Activated T-helper 2 cell treated with anti-CD3 and anti-CD28 coated beads, Interferon-gamma antibody, Interleukin-2, Interleukin-4, amounts not matched to agents 10 μg/mL and 5 μg/mL and 100 μg/mL, durations not matched to agents 14 hours and 24 hours and 36 hours (primary cell): ENCODE results near the gene HPD. TPM values are rescaled to one million over a fixed set of nuclear protein-coding genes. Genes with fewer than 3 reads are reported as not detected.

Experiments
- DNase-seq: peaks from one replicate; pipeline ENCODE4 v3.0.0; 2021; ENCODE audit warnings: low spot score
- H3K27ac Mint-ChIP-seq: one replicate; pipeline ENCODE4 v1.8.0; 2021; ENCODE audit warnings: mixed read lengths
- H3K27me3 Mint-ChIP-seq: one replicate; pipeline ENCODE4 v1.8.0; 2021; ENCODE audit warnings: low read depth, mixed read lengths
- H3K36me3 Mint-ChIP-seq: one replicate; pipeline ENCODE4 v1.8.0; 2021; ENCODE audit warnings: low read depth, mixed read lengths
- H3K4me1 Mint-ChIP-seq: one replicate; pipeline ENCODE4 v1.8.0; 2021; ENCODE audit warnings: low read depth, mixed read lengths
- H3K4me3 Mint-ChIP-seq: one replicate; pipeline ENCODE4 v1.8.0; 2021; ENCODE audit warnings: low read depth, mild to moderate bottlenecking, moderate library complexity, mixed read lengths
- H3K9me3 Mint-ChIP-seq: one replicate; pipeline ENCODE4 v1.8.0; 2021; ENCODE audit warnings: mixed read lengths
- intact Hi-C: fragments of 100-400 bp; cut with micrococcal nuclease; formaldehyde crosslinking; loops from one replicate; pipeline ENCODE4 v1.15.1; 2023
- total RNA-seq: library from RNA; stranded (reverse); gene quantifications from 2 replicates; pipeline ENCODE4 v1.2.3, GENCODE V29; 2022

The HPD gene
- total RNA-seq, 1 donor from 2014 or later, result not detected

DNA sequence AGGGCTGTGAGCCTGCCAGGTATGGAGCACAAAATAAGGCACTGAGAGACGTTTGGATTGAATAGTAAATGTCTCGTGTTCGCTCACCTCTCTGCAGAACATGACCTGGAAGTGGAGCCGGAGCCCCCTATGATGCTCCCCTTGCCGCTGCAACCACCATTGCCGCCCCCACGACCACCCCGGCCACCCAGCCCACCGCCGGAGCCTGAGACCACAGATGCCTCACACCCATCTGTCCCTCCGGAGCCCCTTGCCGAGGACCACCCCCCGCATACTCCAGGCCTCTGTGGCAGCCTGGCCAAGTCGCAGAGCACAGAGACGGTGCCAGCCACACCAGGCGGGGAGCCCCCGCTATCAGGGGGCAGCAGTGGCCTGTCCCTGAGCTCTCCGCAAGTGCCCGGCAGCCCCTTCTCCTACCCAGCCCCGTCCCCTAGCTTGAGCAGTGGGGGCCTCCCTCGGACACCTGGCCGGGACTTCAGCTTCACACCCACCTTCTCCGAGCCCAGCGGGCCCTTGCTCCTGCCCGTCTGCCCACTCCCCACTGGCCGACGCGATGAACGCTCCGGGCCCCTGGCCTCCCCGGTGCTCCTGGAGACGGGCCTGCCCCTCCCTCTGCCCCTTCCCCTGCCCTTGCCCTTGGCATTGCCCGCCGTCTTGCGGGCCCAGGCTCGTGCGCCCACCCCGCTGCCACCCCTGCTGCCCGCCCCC, 36.1 kb downstream of the HPD start:
- Mint-ChIP-seq H3K4me1 (no peaks in the 10 kb centered on the region), H3K27ac (no peak overlapping the region), H3K4me3 (no peak overlapping the region), H3K27me3 (no peaks in the 10 kb centered on the region), H3K9me3 (no peaks in the 10 kb centered on the region), H3K36me3 (peaks cover 54% of the 10 kb centered on the region)
- no peak for DNase-seq
- intact Hi-C loops, result no loop called here

DNA sequence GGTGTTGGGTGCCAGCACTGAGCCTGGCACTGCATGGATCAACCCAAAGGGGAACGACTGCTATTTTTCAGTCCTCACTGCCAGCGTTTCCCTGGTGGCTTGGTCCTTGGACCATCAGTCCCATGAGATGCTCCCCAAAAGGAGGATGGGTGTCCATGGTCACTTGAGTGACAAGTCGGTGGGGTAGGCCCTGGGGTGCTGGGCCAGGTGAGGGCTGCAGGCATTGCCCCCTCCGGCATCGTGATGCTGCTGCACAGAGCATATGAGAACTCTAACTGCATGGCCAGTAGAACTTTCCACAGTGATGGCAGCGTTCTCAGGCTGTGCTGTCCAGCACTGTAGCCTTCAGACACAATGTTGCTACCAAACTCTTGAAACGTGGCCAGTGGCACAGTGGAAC, 38.6 kb downstream of the HPD start:
- Mint-ChIP-seq H3K9me3 (no peaks in the 10 kb centered on the region), H3K27ac (no peak overlapping the region), H3K4me1 (peaks cover 1% of the 10 kb centered on the region), H3K4me3 (no peak overlapping the region), H3K27me3 (no peaks in the 10 kb centered on the region), H3K36me3 (peaks cover 56% of the 10 kb centered on the region)
- DNase-seq, result no peak
- intact Hi-C loops, result no loop called here

DNA sequence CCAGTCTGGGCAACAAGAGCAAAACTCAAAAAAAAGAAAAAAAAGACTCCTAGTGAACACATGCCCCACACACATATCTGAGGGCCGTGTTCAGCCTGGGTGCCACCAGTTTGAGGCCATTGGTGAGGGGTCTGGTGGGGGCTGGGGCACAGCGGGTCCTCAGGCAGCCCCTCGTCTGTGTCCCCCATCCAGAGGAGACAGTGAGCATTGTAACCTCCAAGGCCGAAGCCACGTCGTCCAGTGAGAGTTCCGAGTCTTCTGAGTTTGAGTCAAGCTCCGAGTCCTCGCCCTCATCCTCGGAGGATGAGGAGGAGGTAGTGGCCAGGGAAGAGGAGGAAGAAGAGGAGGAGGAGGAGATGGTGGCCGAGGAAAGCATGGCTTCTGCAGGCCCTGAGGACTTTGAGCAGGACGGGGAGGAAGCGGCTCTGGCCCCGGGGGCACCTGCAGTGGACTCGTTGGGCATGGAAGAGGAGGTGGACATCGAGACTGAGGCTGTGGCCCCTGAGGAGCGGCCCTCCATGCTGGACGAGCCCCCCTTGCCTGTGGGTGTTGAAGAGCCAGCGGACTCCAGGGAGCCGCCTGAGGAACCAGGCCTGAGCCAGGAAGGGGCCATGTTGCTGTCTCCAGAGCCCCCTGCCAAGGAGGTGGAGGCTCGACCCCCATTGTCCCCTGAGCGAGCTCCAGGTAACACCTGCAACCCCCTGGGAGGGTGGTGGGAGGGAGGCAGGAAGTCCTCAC, 39.3 kb downstream of the HPD start:
- Mint-ChIP-seq H3K36me3 (peaks cover 58% of the 10 kb centered on the region), H3K4me3 (no peak overlapping the region), H3K9me3 (no peaks in the 10 kb centered on the region), H3K4me1 (peaks cover 1% of the 10 kb centered on the region), H3K27me3 (no peaks in the 10 kb centered on the region), H3K27ac (no peak overlapping the region)
- DNase-seq, result no peak
- intact Hi-C loops, result no loop called here

DNA sequence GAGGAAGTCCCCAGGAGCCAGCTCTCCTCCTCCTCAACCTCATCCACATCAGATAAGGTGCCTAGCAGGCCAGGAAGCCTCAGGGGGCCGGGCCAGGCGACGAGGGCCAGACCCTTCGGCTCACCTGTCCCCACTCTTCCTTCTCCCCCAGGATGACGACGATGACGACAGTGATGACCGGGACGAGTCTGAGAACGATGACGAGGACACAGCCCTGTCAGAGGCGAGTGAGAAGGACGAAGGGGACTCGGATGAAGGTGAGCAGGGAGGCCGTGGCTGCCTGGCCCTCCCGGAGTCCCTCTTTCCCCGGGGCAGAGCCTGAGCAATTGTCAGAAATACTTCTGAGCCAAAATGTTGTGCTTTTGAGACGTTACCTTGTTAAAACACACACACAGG, 41.0 kb downstream of the HPD start:
- Mint-ChIP-seq H3K27ac (no peak overlapping the region), H3K27me3 (no peaks in the 10 kb centered on the region), H3K36me3 (peaks cover 58% of the 10 kb centered on the region), H3K9me3 (no peaks in the 10 kb centered on the region), H3K4me3 (no peak overlapping the region), H3K4me1 (peaks cover 11% of the 10 kb centered on the region)
- intact Hi-C loops, result no loop called here
- no peak for DNase-seq

DNA sequence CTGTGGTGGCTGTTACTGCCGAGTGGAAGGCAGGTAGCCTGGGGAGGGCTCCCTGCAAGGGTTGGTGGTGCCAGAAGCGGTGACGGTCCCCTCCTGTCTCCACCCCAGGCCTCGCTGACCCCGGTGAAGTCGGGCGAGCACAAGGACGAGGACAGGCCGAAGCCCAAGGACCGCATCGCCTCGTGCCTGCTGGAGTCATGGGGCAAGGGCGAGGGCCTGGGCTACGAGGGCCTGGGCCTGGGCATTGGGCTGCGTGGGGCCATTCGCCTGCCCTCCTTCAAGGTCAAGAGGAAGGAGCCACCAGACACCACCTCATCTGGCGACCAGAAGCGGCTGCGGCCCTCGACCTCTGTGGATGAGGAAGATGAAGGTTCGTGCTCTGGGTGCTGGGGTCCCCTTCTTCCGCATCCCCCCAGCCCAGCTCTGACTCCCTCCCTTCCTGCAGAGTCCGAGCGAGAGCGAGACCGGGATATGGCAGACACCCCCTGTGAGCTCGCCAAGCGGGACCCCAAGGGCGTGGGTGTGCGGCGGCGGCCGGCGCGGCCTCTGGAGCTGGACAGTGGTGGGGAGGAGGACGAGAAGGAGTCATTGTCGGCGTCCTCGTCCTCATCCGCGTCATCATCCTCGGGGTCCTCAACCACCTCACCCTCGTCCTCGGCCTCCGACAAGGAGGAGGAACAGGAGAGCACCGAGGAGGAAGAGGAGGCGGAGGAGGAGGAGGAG, 41.6 kb downstream of the HPD start:
- no peak for DNase-seq
- Mint-ChIP-seq H3K27ac (no peak overlapping the region), H3K4me1 (peaks cover 16% of the 10 kb centered on the region), H3K9me3 (no peaks in the 10 kb centered on the region), H3K27me3 (no peaks in the 10 kb centered on the region), H3K4me3 (no peak overlapping the region), H3K36me3 (peaks cover 63% of the 10 kb centered on the region)
- intact Hi-C loops, result no loop called here

DNA sequence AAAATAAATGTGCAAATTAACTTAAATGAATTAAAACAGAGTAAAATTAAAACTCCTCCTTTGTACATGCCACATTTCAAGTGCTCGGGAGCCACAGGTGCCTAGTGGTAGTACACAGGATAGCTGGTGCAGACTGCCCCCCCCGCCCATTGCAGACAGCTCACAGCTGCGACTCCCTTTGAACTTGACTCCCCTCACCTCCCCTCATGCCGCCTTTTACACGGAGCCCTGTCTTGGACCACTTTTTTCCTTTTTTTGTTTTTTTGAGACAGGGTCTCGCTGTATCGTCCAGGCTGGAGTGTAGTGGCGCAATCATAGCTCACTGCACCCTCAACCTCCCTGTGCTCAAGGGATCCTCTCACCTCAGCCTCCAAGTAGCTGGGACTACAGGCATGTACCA, 43.4 kb downstream of the HPD start:
- H3K4me1 Mint-ChIP-seq, result peaks cover 28% of the 10 kb centered on the region
- H3K36me3 Mint-ChIP-seq, result peaks cover 67% of the 10 kb centered on the region
- H3K4me3 Mint-ChIP-seq, result no peak overlapping the region
- DNase-seq, result no peak
- H3K27ac Mint-ChIP-seq, result no peak overlapping the region
- no peaks in the 10 kb centered on the region for H3K9me3 Mint-ChIP-seq
- intact Hi-C loops, result no loop called here
- no peaks in the 10 kb centered on the region for H3K27me3 Mint-ChIP-seq

DNA sequence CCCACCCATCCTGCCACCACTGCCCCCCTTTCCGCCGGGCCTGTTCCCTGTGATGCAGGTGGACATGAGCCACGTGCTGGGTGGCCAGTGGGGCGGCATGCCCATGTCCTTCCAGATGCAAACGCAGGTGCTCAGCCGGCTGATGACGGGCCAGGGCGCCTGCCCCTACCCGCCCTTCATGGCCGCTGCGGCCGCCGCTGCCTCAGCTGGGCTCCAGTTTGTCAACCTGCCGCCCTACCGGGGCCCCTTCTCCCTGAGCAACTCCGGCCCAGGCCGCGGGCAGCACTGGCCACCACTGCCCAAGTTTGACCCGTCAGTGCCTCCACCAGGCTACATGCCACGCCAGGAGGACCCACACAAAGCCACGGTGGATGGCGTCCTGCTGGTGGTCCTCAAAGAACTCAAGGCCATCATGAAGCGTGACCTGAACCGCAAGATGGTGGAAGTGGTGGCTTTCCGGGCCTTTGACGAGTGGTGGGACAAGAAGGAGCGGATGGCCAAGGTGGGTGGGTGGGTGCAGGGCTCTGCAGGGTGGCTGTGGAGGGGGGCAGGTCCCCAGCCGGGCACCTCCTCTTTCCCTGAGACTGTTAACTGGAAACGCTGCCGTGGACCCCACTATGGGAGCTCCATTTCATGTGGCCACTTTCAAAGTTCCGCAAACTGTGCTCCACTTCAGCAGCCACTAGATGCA, 44.1 kb downstream of the HPD start:
- Mint-ChIP-seq H3K27me3 (no peaks in the 10 kb centered on the region), H3K27ac (no peak overlapping the region), H3K4me1 (peaks cover 28% of the 10 kb centered on the region), H3K9me3 (no peaks in the 10 kb centered on the region), H3K36me3 (peaks cover 70% of the 10 kb centered on the region), H3K4me3 (no peak overlapping the region)
- intact Hi-C loops, result loop anchor here (5.0 kb wide), 1 partner anchor 37 kb away; no protein-coding TSS in a partner anchor
- DNase-seq, result no peak

DNA sequence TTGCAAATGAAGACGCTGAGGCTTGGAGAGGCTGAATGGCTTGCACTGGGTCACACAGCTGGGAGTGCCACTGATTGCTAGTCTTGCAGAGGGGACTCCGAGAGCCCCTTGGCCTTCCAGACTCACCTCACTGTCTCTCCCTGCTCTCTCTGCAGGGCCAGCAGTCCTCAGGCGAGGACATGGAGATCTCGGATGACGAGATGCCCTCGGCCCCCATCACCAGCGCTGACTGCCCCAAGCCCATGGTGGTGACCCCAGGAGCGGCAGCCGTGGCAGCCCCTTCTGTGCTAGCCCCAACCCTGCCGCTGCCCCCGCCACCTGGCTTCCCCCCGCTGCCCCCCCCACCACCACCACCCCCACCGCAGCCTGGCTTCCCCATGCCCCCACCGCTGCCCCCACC, 44.7 kb downstream of the HPD start:
- intact Hi-C loops, result loop anchor here (5.0 kb wide), 1 partner anchor 37 kb away; no protein-coding TSS in a partner anchor

DNA sequence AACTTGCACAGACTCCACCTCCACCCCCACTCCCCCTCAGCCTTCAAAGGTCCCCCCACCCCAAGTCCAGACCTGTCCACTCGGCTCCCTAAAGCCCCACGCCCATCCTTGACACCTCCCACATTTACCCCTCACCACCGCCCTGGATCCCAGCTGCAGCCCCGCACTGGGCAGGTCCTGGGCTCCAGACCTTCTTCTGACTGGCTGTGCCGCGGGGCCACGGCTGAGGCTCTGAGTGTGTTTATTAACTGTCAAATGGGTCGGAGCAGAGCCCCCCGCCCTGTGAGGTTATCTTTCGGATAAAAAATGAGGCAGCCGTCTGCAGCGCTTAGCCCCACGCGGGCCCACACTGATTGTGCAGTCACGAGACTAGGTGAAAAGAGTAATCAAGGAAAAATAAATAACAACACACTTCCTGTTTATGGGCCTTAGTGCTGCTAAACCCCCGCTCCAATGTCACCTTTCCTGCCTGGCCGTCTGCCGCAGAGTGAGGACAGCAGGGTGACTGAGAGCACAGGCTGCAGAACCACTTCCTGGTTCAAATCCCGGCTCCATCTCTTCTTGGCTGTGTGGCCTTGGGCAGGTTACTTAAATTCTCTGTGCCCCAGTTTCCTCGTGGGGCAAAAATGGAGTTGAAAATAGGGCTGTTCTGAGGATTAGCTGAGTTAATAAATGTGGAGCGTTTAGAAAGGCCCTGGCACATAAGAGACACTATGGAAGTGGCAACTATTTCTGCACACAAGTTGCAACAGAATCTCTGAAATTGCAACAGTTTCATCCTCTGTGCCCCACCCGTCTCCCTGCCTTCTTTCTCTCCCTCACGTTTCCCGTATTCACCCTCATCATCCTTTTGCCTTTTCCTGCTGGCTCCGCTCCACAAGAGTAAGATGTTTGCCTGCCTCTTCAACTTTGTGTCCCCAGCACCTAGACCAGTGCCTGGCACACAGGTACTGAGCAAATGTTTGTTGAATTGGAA, 45.5 kb downstream of the HPD start:
- Mint-ChIP-seq H3K27me3 (no peaks in the 10 kb centered on the region), H3K36me3 (peaks cover 76% of the 10 kb centered on the region), H3K4me1 (peaks cover 29% of the 10 kb centered on the region), H3K9me3 (no peaks in the 10 kb centered on the region), H3K4me3 (peak overlapping the region; percentile 71), H3K27ac (peak overlapping the region; percentile 38)
- intact Hi-C loops, result loop anchor here (1.0 to 5.0 kb wide), 2 partner anchors 9 to 36 kb away; partner anchors contain the start of gene SETD1B
- DNase-seq, result no peak

More for the DNA sequence above, 44.7 kb downstream of the HPD start:
- peaks cover 71% of the 10 kb centered on the region for H3K36me3 Mint-ChIP-seq
- no peaks in the 10 kb centered on the region for H3K9me3 Mint-ChIP-seq
- H3K4me1 Mint-ChIP-seq, result peaks cover 29% of the 10 kb centered on the region
- no peak overlapping the region for H3K4me3 Mint-ChIP-seq
- H3K27ac Mint-ChIP-seq, result no peak overlapping the region
- H3K27me3 Mint-ChIP-seq, result no peaks in the 10 kb centered on the region
- DNase-seq, result no peak

DNA sequence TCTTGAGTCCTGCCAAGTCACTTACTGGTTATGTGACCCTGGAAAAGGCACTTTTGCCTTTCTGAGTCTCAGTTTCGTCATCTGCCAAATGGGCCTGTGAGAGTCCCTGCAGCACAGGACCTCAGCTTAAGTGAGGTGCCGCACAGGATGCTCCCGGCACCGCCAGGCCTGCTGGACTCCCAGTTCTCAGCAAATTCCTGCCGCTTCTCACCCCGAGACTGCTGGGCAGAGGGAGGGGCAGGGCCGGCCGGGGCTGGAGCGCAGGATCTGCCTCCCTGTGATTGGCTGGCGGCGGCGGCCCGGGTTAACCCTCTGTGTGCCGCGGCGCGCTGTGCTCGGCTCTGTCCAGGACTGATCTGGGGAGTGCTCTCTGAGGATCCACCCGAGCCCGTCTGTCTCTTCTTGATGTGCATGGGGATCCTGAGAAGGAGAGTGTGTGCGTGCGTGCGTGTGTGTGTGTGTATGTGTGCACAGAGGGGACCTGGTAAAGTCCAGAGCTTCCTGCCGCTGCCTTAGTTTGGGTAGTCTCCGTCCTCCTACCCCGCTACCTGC, 46.3 kb downstream of the HPD start:
- Mint-ChIP-seq H3K36me3 (peaks cover 71% of the 10 kb centered on the region), H3K4me1 (peaks cover 31% of the 10 kb centered on the region), H3K27ac (no peak overlapping the region), H3K27me3 (no peaks in the 10 kb centered on the region), H3K9me3 (no peaks in the 10 kb centered on the region), H3K4me3 (peak overlapping the region; percentile 71)
- intact Hi-C loops, result loop anchor here (1.0 to 5.0 kb wide), 2 partner anchors 8 to 35 kb away; partner anchors contain the start of gene SETD1B
- DNase-seq, result no peak

DNA sequence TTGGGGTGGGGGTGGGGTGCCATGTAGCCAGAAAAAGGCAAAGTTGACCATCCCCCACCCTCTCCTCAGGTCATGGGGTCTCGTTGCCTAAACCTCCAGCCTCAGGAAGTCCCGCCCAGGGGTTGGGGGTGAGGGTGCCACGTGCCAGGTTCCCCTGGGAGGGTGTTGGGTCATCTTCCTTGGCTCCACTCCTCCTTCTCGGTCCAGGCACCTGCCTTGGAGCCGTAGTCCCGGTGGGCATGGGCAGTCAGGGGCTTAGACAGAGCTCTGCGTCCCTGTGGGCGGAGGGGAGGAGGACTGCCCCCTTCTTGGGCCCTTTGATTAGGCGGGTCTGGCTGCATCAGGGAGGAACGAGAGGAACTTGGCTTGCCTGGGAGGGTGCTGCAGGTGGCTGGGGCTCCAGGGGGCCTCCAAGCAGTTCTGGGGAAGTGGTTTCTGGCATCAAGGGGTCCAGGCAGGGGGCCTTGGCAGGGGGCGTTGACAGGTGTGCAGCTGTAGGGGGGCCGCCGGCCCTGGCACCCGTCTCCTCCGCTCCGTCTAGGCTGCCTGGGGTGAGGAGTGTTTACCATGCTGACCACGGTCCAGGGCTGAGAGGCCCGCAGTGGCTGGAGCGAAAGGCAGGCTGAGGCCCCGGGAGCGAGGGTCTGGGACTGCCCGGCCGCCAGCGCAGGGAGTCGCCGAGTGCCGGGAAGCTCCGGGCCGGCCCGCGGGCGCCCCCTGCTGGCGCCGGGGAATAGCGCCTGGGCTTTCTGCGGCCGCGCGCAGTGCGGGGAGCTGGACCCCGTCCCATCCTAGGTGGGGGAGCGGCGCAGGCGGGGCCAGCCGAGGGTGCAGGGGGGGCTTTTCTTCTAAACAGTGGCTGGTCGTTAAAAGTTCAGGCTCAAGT, 47.0 kb downstream of the HPD start:
- Mint-ChIP-seq H3K27me3 (no peaks in the 10 kb centered on the region), H3K36me3 (peaks cover 67% of the 10 kb centered on the region), H3K9me3 (no peaks in the 10 kb centered on the region), H3K4me1 (peaks cover 31% of the 10 kb centered on the region), H3K27ac (no peak overlapping the region), H3K4me3 (peak overlapping the region; percentile 71)
- peak; percentile 62 for DNase-seq
- intact Hi-C loops, result loop anchor here (1.0 to 5.0 kb wide), 3 partner anchors 7 to 34 kb away; partner anchors contain the start of gene SETD1B
